GM19193 (cell line): ENCODE measurements around the gene TBC1D3L.
"Not testable (repeated sequence)": the region's sequence is repeated elsewhere in the genome, so short reads cannot be mapped to it uniquely, and the experiment has no call there.

Experiments used
- POLR2A ChIP-seq: IDR thresholded peaks from 4 replicates; pipeline ENCODE4 v1.6.1; 2011; ENCODE audit not compliant: insufficient read depth, insufficient read length; ENCODE audit errors: extremely low read depth

Gene TBC1D3L

DNA sequence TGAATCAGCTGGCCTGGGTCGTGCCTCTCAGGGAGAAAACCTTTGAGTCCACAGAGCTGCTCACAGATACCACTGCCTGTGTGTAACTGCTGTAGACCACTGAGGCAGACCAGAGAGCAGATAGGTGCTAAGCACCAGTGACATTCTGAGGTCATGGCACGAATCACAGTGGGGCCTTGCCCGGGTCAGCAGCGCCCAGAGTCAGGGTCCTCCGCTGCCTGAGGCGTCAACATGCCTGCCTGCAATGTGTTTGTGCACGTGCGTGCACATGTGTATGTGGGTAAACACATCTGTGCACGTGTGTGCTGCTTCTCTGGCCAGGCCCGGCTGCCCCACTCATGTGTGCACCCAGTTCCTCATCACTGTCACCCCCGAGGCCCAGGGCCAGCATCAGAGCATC is at the start of gene TBC1D3L:
Gene TBC1D3L, minus strand, starts transcription at position 101 of the 400 bp plus-strand sequence. CDS start 1,540 bp downstream, outside the sequence.
- TF ChIP-seq POLR2A: not testable (repeated sequence)

DNA sequence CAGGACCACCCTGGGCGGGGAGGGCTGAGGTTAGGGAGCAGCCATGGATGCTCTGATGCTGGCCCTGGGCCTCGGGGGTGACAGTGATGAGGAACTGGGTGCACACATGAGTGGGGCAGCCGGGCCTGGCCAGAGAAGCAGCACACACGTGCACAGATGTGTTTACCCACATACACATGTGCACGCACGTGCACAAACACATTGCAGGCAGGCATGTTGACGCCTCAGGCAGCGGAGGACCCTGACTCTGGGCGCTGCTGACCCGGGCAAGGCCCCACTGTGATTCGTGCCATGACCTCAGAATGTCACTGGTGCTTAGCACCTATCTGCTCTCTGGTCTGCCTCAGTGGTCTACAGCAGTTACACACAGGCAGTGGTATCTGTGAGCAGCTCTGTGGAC is 14.8 kb upstream of the TBC1D3L start, which contains the start of gene TBC1D3D:
Gene TBC1D3D, plus strand, starts transcription at position 301 of the 400 bp plus-strand sequence. CDS start 1,585 bp downstream, outside the sequence.
- not testable (repeated sequence) for TF ChIP-seq POLR2A
